ENCODE measurements around the gene ANKRD22.
"Not testable (repeated sequence)": the region's sequence is repeated elsewhere in the genome, so short reads cannot be mapped to it uniquely, and the experiment has no call there.

ANKRD22 gene

GRCh38 chr10:88877298-88877697 is 25.7 kb upstream of the ANKRD22 start:
- DNase-seq (ENCODE audit: low read depth) = no peak

- DNase-seq (ENCODE audit: low read depth) = no peak
These were observed 23.4 kb upstream of the ANKRD22 start for GRCh38 chr10:88875081-88875480.

- DNase-seq (ENCODE audit: low read depth) = no peak
These were observed 22.6 kb upstream of the ANKRD22 start for GRCh38 chr10:88874281-88874680.

GRCh38 chr10:88873757-88874156 is 22.1 kb upstream of the ANKRD22 start:
- DNase-seq (ENCODE audit: low read depth) = no peak

- no peak for DNase-seq (ENCODE audit: low read depth)
These were observed 18.4 kb upstream of the ANKRD22 start for GRCh38 chr10:88870089-88870488.

- DNase-seq (ENCODE audit: low read depth) = no peak
These were observed 14.8 kb upstream of the ANKRD22 start for GRCh38 chr10:88866454-88866853.

GRCh38 chr10:88865281-88865876 is 13.7 kb upstream of the ANKRD22 start:
- no peak for DNase-seq (ENCODE audit: low read depth)

- no peak for DNase-seq (ENCODE audit: low read depth)
These were observed 9.4 kb upstream of the ANKRD22 start for GRCh38 chr10:88861036-88861435.

- no peak for DNase-seq (ENCODE audit: low read depth)
These were observed 6.8 kb upstream of the ANKRD22 start for GRCh38 chr10:88858491-88858890.

GRCh38 chr10:88857831-88858230 is 6.2 kb upstream of the ANKRD22 start:
- no peak for DNase-seq (ENCODE audit: low read depth)

- no peak for DNase-seq (ENCODE audit: low read depth)
These were observed 3.0 kb upstream of the ANKRD22 start for GRCh38 chr10:88854684-88855083.

- DNase-seq (ENCODE audit: low read depth) = no peak
These were observed 1.7 kb upstream of the ANKRD22 start for GRCh38 chr10:88853155-88853881.

GRCh38 chr10:88852327-88852726 is 683 bp upstream of the ANKRD22 start:
- DNase-seq (ENCODE audit: low read depth) = no peak

GRCh38 chr10:88850712-88851111 is 932 bp downstream of the ANKRD22 start:
- no peak for DNase-seq (ENCODE audit: low read depth)

- DNase-seq (ENCODE audit: low read depth) = no peak
These were observed 2.4 kb downstream of the ANKRD22 start for GRCh38 chr10:88849234-88849633.

- DNase-seq (ENCODE audit: low read depth) = no peak
These were observed 3.1 kb downstream of the ANKRD22 start for GRCh38 chr10:88848499-88848898.

GRCh38 chr10:88843171-88843570 is 8.5 kb downstream of the ANKRD22 start:
- no peak for DNase-seq (ENCODE audit: low read depth)

- no peak for DNase-seq (ENCODE audit: low read depth)
These were observed 10.1 kb downstream of the ANKRD22 start for GRCh38 chr10:88841316-88842111.

GRCh38 chr10:88840881-88841280 is 10.8 kb downstream of the ANKRD22 start:
- no peak for DNase-seq (ENCODE audit: low read depth)

GRCh38 chr10:88840104-88840503 is 11.5 kb downstream of the ANKRD22 start:
- DNase-seq (ENCODE audit: low read depth) = no peak

GRCh38 chr10:88838766-88839350 is 12.8 kb downstream of the ANKRD22 start:
- no peak for DNase-seq (ENCODE audit: low read depth)

- not testable (repeated sequence) for DNase-seq (ENCODE audit: low read depth)
These were observed 14.0 kb downstream of the ANKRD22 start for GRCh38 chr10:88837632-88838031.

- no peak for DNase-seq (ENCODE audit: low read depth)
These were observed 15.8 kb downstream of the ANKRD22 start for GRCh38 chr10:88835910-88836221.
